ENCODE data around the gene RALGAPA2. TPM values are rescaled to one million over a fixed set of nuclear protein-coding genes. Genes with fewer than 3 reads are reported as not detected.

RALGAPA2 gene
- total and polyA plus RNA-seq, 2 of the 13 experiments (the other 11 are each of a cell fraction or from before 2014, with no cell fraction given), result 13.8 to 17.7 TPM

- TF ChIP-seq MAZ (IDR thresholded peaks at IDR 0.05; ENCODE audit: borderline replicate concordance, low read depth, low read length) (no peak), MAZ (CRISPR knock-in tag; IDR thresholded peaks at IDR 0.05; ENCODE audit: low read depth) (no peak), MBD4 (IDR thresholded peaks at IDR 0.05; ENCODE audit: borderline replicate concordance, low read length) (no peak), GTF2F1 (IDR thresholded peaks at IDR 0.05; ENCODE audit: low read length) (no peak), YEATS2 (CRISPR knock-in tag; IDR thresholded peaks at IDR 0.05; ENCODE audit: borderline replicate concordance) (no peak), KLF6 (CRISPR knock-in tag; IDR thresholded peaks at IDR 0.05) (no peak), ZKSCAN1 (IDR thresholded peaks at IDR 0.05; ENCODE audit: low read length) (no peak), MTA3 (CRISPR knock-in tag; IDR thresholded peaks at IDR 0.05) (no peak), LCORL (IDR thresholded peaks at IDR 0.05) (no peak), LCORL (CRISPR knock-in tag; IDR thresholded peaks at IDR 0.05) (no peak), AKAP8 (CRISPR knock-in tag; IDR thresholded peaks at IDR 0.05) (no peak)
Observed at GRCh38 chr20:20604357-20604756, 108.1 kb downstream of the RALGAPA2 start (continued).

GRCh38 chr20:20603339-20603990 lies 109.0 kb downstream of the RALGAPA2 start:
- ChIA-PET POLR2A (no interaction called here), CTCF (ENCODE audit: low intra/inter-chr PET ratio, low total read pairs) (no interaction called here)
- BruUV-seq (replicated peaks), result no TSS peak
- ATAC-seq (no peak), FAIRE-seq (no peak), DNase-seq (ENCODE audit: low spot score) (no peak)
- no peak for TF ChIP-seq ZNF484 (CRISPR knock-in tag; IDR thresholded peaks at IDR 0.05; ENCODE audit: borderline replicate concordance, low read depth)
- TF ChIP-seq MAFK (conservative IDR thresholded peaks at IDR 0.05 in 1 of 2, IDR thresholded peaks at IDR 0.05 in 1 of 2; ENCODE audit: low read length in 2 of 2), result peak; percentile 95 to 97
- no peak for TF ChIP-seq ZNF780A (CRISPR knock-in tag; IDR thresholded peaks at IDR 0.05)
- peak; percentile 95 for TF ChIP-seq MAFF (IDR thresholded peaks at IDR 0.05; ENCODE audit: low read depth, low read length)
- no peak for TF ChIP-seq GATAD2A (CRISPR knock-in tag; IDR thresholded peaks at IDR 0.05)
- no peak for TF ChIP-seq ZNF770 (CRISPR knock-in tag; IDR thresholded peaks at IDR 0.05)
- WGBS (ENCODE audit: low lambda C conversion rate), result 94% methylated on average over 5 of the region's 5 CpGs
- Histone ChIP-seq H3K27ac (ENCODE audit: extremely low read length, insufficient read depth, low read length) (no peak overlapping the region), H3K79me2 (ENCODE audit: insufficient read depth, low read length) (no peaks in the 10 kb centered on the region), H4K20me1 (ENCODE audit: insufficient read depth, low read length) (no peaks in the 10 kb centered on the region), H3K4me1 (ENCODE audit: insufficient read depth, low read length) (no peaks in the 10 kb centered on the region), H3K27me3 (ENCODE audit: control insufficient read depth in 1 of 2, insufficient read depth in 2 of 2, low read length in 2 of 2) (no peaks in the 10 kb centered on the region), H3K9ac (ENCODE audit: insufficient read depth, low read depth, low read length) (no peak overlapping the region), H3K4me2 (ENCODE audit: low read depth, low read length) (no peak overlapping the region), H3K9me3 (ENCODE audit: low read length) (no peaks in the 10 kb centered on the region), H3K4me3 (replicated peaks in 1 of 3; ENCODE audit: insufficient read depth in 1 of 3, low read depth in 2 of 3, low read length in 3 of 3) (no peak overlapping the region), H2AFZ (ENCODE audit: low read length) (no peak overlapping the region), H3K36me3 (replicated peaks in 1 of 2; ENCODE audit: control insufficient read depth in 1 of 2, insufficient read depth in 2 of 2, low read length in 2 of 2) (peaks cover 5 to 6% of the 10 kb centered on the region in 2 experiments)
- intact Hi-C loops (cut with micrococcal nuclease; ENCODE audit: unreplicated experiment), result no loop called here
- in situ Hi-C loops (cut with HindIII; ENCODE audit: extremely low pct_ligation_motif_present, low pct_unique_long_range_greater_than_20kb), result no loop called here

All from HepG2 (cell line).